Endothelial cell of umbilical vein (primary cell): ENCODE measurements around the gene ADAMTSL3. TPM values are rescaled to one million over a fixed set of nuclear protein-coding genes. Genes with fewer than 3 reads are reported as not detected.

ENCODE experiments used
- BruUV-seq: library from RNA; stranded (reverse); fragments of 400-500 nt; replicated peaks from 2 replicates; lab custom pipeline; 2021; lab: Mats Ljungman, UMichigan
- CTCF ChIA-PET: fragments of 300-600, 350-600 bp; sonication (Branson Sonifier 250); formaldehyde crosslinking; loops from one replicate; lab custom pipeline; 2021; ENCODE audit warnings: antibody characterized with exemption, inconsistent platforms; lab: Charles Lee
- POLR2A ChIA-PET: fragments of 300-600, 350-600 bp; sonication (Branson Sonifier 250); formaldehyde crosslinking; loops from one replicate; lab custom pipeline; 2021; ENCODE audit warnings: antibody characterized with exemption, inconsistent platforms; lab: Charles Lee
- DNase-seq: peaks from one replicate; pipeline ENCODE4 v3.0.0-alpha.2; 2011; ENCODE audit warnings: low read depth, low spot score
- FAIRE-seq: peaks from 2 replicates; lab custom pipeline; 2011; peaks lifted over from hg19 to GRCh38; lab: Jason Lieb, UNC
- H2AFZ ChIP-seq: 2 replicates; pipeline ENCODE4 v1.6.0; 2012; ENCODE audit warnings: low read depth, low read length, control low read depth, inconsistent platforms
- H3K27ac ChIP-seq: 2 replicates; pipeline ENCODE4 v1.5.1; 2011; ENCODE audit warnings: low read depth, mild to moderate bottlenecking, control low read depth, low read length, moderate library complexity; ENCODE audit not compliant: insufficient read depth
- H3K27me3 ChIP-seq, 2 experiments: 2 replicates each; pipeline versions ENCODE4 v1.6.0 to v1.6.1; 2011; ENCODE audit warnings: low read length in 2 of 2, mixed read lengths in 1 of 2; ENCODE audit not compliant: control insufficient read depth in 2 of 2, insufficient read depth in 2 of 2
- H3K36me3 ChIP-seq, 2 experiments: 2 replicates in 1 of 2; 3 replicates in 1 of 2; pipeline ENCODE4 v1.5.1; 2011; ENCODE audit warnings: low read length in 2 of 2, mild to moderate bottlenecking in 1 of 2, moderate library complexity in 1 of 2; ENCODE audit not compliant: control insufficient read depth in 2 of 2, insufficient read depth in 2 of 2; ENCODE audit errors: extremely low read depth in 1 of 2
- H3K4me1 ChIP-seq: 3 replicates; pipeline ENCODE4 v1.5.1; 2011; ENCODE audit warnings: mild to moderate bottlenecking, low read length; ENCODE audit not compliant: control insufficient read depth, insufficient read depth; ENCODE audit errors: extremely low read depth
- H3K4me2 ChIP-seq: 2 replicates; pipeline ENCODE4 v1.6.1; 2011; ENCODE audit warnings: low read length, control low read depth, mixed read lengths; ENCODE audit not compliant: insufficient read depth
- H3K4me3 ChIP-seq, 3 experiments: fragments of 200-600 bp in 1 of 3; sonication (generic), shearing (Covaris generic) in 1 of 3; replicated peaks in 1 of 3; 2 replicates each; pipeline ENCODE4 v1.5.1; 2011 to 2016; ENCODE audit warnings: control low read depth in 3 of 3, low read length in 3 of 3, mild to moderate bottlenecking in 2 of 3, inconsistent platforms in 1 of 3, low read depth in 1 of 3, moderate library complexity in 1 of 3; ENCODE audit not compliant: insufficient read depth in 1 of 3
- H3K79me2 ChIP-seq: 2 replicates; pipeline ENCODE4 v1.6.0; 2012; ENCODE audit warnings: low read length, inconsistent platforms; ENCODE audit not compliant: control insufficient read depth, insufficient read depth
- H3K9ac ChIP-seq: replicated peaks from 2 replicates; pipeline ENCODE3; 2011; ENCODE audit warnings: low read length, control low read depth; ENCODE audit not compliant: insufficient read depth; ENCODE audit errors: extremely low read depth
- H3K9me1 ChIP-seq: replicated peaks from 3 replicates; pipeline ENCODE4 v1.6.0; 2011; ENCODE audit warnings: mild to moderate bottlenecking, low read length; ENCODE audit not compliant: control insufficient read depth, insufficient read depth; ENCODE audit errors: extremely low read depth
- H3K9me3 ChIP-seq: replicated peaks from 2 replicates; pipeline ENCODE4 v1.5.1; 2012; ENCODE audit warnings: low read length, inconsistent platforms; ENCODE audit not compliant: control insufficient read depth, insufficient read depth
- H4K20me1 ChIP-seq: replicated peaks from 2 replicates; pipeline ENCODE3; 2011; ENCODE audit warnings: mild to moderate bottlenecking, low read length; ENCODE audit not compliant: control insufficient read depth, insufficient read depth; ENCODE audit errors: extremely low read depth
- CTCF ChIP-seq, 2 donors: IDR thresholded peaks; 1 replicate in 1 of 2; 2 replicates in 1 of 2; pipeline ENCODE4 v1.5.1; 2011; ENCODE audit warnings: low read length in 2 of 2, mild to moderate bottlenecking in 2 of 2, moderate library complexity in 2 of 2, control low read depth in 1 of 2, inconsistent platforms in 1 of 2, low read depth in 1 of 2; ENCODE audit not compliant: insufficient read depth in 1 of 2; ENCODE audit errors: extremely low read depth in 1 of 2
- EZH2 ChIP-seq: IDR thresholded peaks from 2 replicates; pipeline ENCODE4 v1.6.1; 2012; ENCODE audit warnings: borderline replicate concordance, low read depth, mild to moderate bottlenecking, moderate library complexity, low read length, inconsistent platforms; ENCODE audit not compliant: severe bottlenecking
- FOS ChIP-seq: IDR thresholded peaks from 2 replicates; pipeline ENCODE4 v1.6.1; 2011; ENCODE audit warnings: mild to moderate bottlenecking, low read length, moderate library complexity, borderline replicate concordance; ENCODE audit not compliant: insufficient read depth
- GATA2 ChIP-seq: IDR thresholded peaks from 2 replicates; pipeline ENCODE4 v1.7.0; 2011; ENCODE audit warnings: low read depth, mild to moderate bottlenecking, moderate library complexity, mixed read lengths, low read length; ENCODE audit not compliant: insufficient read length, insufficient read depth
- JUN ChIP-seq: IDR thresholded peaks from 2 replicates; pipeline ENCODE4 v1.6.1; 2011; ENCODE audit warnings: borderline replicate concordance, low read depth; ENCODE audit not compliant: insufficient read length, insufficient read depth
- MAX ChIP-seq: IDR thresholded peaks from 2 replicates; pipeline ENCODE4 v1.6.1; 2011; ENCODE audit not compliant: insufficient read depth, insufficient read length
- MYC ChIP-seq: IDR thresholded peaks from one replicate; pipeline ENCODE4 v1.6.1; 2011; ENCODE audit warnings: mild to moderate bottlenecking, low read depth, low read length
- POLR2A ChIP-seq: IDR thresholded peaks from 2 replicates; pipeline ENCODE4 v1.6.1; 2012; ENCODE audit warnings: low read depth, mild to moderate bottlenecking, control low read depth, low read length
- POLR2AphosphoS5 ChIP-seq: IDR thresholded peaks from 2 replicates; pipeline ENCODE4 v1.6.1; 2012; ENCODE audit warnings: low read depth, mild to moderate bottlenecking, control low read depth, low read length, moderate library complexity; ENCODE audit not compliant: insufficient read depth
- dilution Hi-C: fragments of 300-500 bp; cut with MboI; formaldehyde crosslinking; loops from one replicate; pipeline ENCODE4 v1.15.0; 2019; ENCODE audit warnings: low sequenced_read_pairs; ENCODE audit not compliant: extremely low pct_ligation_motif_present
- intact Hi-C: fragments of 100-400 bp; cut with micrococcal nuclease; formaldehyde crosslinking; loops from one replicate; pipeline ENCODE4 v1.10.0; 2022
- polyA plus RNA-seq, 4 experiments: library from polyadenylated mRNA; depleted of rRNA in 3 of 4; stranded (reverse) in 3 of 4; unstranded in 1 of 4; fragments of >200 nt; gene quantifications; 2 replicates each; pipeline versions ENCODE4 v1.2.1 to v1.2.3, GENCODE V29; 2011 to 2012; ENCODE audit warnings: missing spikeins in 1 of 4
- total RNA-seq: library from RNA; stranded (reverse); gene quantifications from 2 replicates; pipeline ENCODE4 v1.2.3, GENCODE V29; 2021

The ADAMTSL3 gene
- total and polyA plus RNA-seq, 2 donors (not counting 3 experiments of a cell fraction or from before 2014, with no cell fraction given), result not detected

- POLR2A ChIA-PET, result no interaction called here
- intact Hi-C loops, result no loop called here
- FAIRE-seq (no peak), DNase-seq (no peak)
- H3K9me3 ChIP-seq, result no peaks in the 10 kb centered on the region
- no peak for TF ChIP-seq EZH2
- no peak overlapping the region for H3K4me3 ChIP-seq
- no peaks in the 10 kb centered on the region for H3K79me2 ChIP-seq
- BruUV-seq, result no TSS peak
- no peaks in the 10 kb centered on the region for H3K27me3 ChIP-seq
- no peaks in the 10 kb centered on the region for H3K9me1 ChIP-seq
- dilution Hi-C loops, result no loop called here
- H3K4me2 ChIP-seq, result no peak overlapping the region
- H3K27ac ChIP-seq, result no peak overlapping the region
- no peak overlapping the region for H3K9ac ChIP-seq
- no peaks in the 10 kb centered on the region for H4K20me1 ChIP-seq
- no peaks in the 10 kb centered on the region for H3K4me1 ChIP-seq
- CTCF ChIA-PET, result no interaction called here
- no peaks in the 10 kb centered on the region for H3K36me3 ChIP-seq
- no peak overlapping the region for H2AFZ ChIP-seq
These were observed 37.1 kb upstream of the ADAMTSL3 start for GRCh38 chr15:83616840-83617239.

GRCh38 chr15:83626171-83626802, 27.6 kb upstream of the ADAMTSL3 start:
- dilution Hi-C loops, result no loop called here
- BruUV-seq, result no TSS peak
- POLR2A ChIA-PET, result no interaction called here
- no peak for FAIRE-seq
- Histone ChIP-seq H3K4me1 (no peaks in the 10 kb centered on the region), H3K36me3 (no peaks in the 10 kb centered on the region), H3K9me3 (peaks cover 1% of the 10 kb centered on the region), H3K79me2 (no peaks in the 10 kb centered on the region), H3K9me1 (no peaks in the 10 kb centered on the region), H3K4me2 (no peak overlapping the region), H4K20me1 (no peaks in the 10 kb centered on the region), H3K27ac (no peak overlapping the region), H3K9ac (no peak overlapping the region), H2AFZ (no peak overlapping the region), H3K4me3 (no peak overlapping the region), H3K27me3 (no peaks in the 10 kb centered on the region)
- TF ChIP-seq MAX, result no peak
- TF ChIP-seq POLR2AphosphoS5, result no peak
- no peak for TF ChIP-seq CTCF (IDR thresholded peaks at IDR 0.05; ENCODE audit: extremely low read depth in 1 of 2, insufficient read depth in 1 of 2, low read depth in 1 of 2, low read length in 2 of 2)
- no peak for TF ChIP-seq MYC
- TF ChIP-seq JUN, result no peak
- no peak for TF ChIP-seq POLR2A
- no peak for TF ChIP-seq EZH2
- TF ChIP-seq GATA2, result no peak
- no peak for TF ChIP-seq FOS
- CTCF ChIA-PET, result no interaction called here
- DNase-seq, result no peak
- intact Hi-C loops, result no loop called here
